HG03457 (cell line): ENCODE data around the gene SMAD5.

ENCODE experiments used
- ATAC-seq: cut with Tn5 transposase; IDR thresholded peaks from one replicate; pipeline ENCODE4 v1.9.1; 2021; ENCODE audit warnings: moderate number of reproducible peaks; ENCODE audit not compliant: unreplicated experiment

Gene SMAD5

GRCh38 chr5:136213919-136214493 lies 81.4 kb downstream of the SMAD5 start:
- ATAC-seq, result no peak

DNA sequence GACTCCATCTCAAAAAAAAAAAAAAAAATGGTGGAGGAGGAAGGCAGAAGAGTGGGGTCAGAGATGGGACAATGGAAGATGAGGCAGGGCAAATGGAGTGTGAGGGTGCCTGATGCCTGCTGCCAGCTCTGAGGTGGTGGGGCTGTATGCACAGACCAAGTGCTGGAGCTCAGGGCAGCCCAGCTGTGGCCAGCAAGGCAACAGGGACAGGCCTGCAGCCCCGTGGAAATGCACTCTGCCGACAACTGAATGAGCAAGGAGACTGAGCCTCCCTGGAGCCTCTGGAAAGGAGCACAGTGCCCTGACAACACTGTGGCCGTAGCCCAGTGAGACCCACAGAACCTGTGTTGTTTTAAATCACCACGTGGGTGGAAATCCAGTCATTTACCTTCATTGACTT lies 83.2 kb downstream of the SMAD5 start:
- ATAC-seq, result no peak

DNA sequence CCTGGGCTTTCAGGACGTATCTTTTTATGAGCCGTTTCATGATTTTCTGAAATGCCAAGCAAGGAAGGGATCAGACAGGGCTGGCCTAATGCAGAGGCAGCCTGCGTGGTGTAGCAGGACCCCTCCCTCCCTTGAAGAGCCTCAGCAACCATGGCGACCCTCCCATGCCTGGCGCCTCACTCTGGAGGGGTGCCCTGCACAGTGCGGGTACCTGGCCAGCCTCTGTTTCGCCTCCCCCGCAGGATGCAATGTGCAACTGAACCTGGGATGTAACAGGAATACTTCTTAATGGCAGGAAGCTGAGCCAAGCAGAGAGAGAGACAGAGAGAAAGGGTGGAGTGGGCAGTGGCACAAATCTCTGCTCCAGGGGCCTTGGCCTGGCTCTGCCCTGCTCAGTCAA lies 83.6 kb downstream of the SMAD5 start:
- no peak for ATAC-seq

DNA sequence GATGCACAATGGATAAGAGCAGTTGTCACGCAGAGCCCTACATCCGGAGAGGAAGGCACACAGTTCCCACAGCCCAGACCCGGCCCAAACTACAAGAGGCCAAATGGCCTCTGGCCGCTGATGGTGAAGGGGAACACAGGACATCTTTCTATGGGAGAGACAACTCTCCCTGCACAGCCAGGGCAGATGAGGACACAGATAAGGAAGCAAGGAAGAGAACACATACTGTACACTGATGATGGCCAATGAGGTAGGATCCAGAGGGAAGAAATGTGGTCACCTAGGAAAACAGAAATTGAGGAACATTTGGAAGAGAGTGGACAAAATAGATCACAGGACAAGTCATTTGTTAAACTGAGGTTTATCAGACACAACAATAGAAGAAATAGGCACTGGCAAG lies 88.7 kb downstream of the SMAD5 start:
- ATAC-seq, result no peak

DNA sequence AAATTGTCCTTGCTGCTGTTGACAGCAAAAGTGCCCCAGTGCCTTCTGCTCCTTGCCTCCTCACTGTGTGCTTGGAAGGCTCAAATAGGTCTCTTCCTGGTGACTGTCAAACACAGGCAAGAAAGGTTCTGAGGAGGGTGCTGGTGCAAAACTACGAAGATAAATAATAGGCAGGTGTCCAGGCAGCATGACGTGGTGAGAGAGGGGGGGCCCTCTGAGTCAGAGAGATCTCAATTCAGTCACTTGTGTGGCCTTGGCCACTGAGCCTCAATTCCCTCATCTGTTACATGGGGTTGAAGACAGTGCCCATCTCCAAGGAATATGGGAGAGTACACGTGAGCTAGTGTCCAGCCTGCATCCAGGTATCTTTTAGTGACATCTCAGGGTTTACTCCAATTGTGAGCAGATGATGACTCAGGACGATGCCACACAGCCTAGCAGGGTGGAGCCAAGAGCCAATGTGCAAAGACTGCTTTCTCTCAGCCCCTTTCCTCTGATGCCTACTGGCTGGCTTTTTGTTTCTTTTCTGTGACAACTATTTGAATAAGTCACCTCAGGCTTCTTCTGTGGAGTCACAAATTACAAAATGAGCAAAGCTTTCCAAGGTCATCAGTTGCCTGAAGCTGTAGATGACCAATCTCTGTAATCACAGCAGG lies 90.1 kb downstream of the SMAD5 start:
- ATAC-seq, result no peak

DNA sequence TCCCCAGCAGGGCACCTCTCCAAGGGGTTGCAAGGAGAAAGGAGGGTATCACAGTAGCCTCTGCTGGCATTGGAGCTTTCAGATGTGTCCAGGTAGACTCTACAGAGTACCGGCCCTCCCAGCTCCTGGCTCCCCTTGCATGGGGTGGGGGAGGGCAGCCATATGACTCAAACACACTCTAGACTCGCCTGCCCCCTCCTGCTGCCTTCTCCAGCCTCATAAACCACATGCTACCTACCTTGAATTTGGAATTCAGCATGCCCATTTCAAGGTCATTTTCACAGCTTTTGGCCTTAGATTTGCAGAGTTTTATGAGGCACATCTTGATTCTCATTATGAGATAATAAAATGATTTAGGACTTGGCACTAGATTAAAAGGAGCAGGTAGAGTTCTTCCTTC lies 93.2 kb downstream of the SMAD5 start:
- no peak for ATAC-seq

GRCh38 chr5:136226401-136226800 lies 93.8 kb downstream of the SMAD5 start:
- ATAC-seq, result no peak

- no peak for ATAC-seq
These were observed 95.6 kb downstream of the SMAD5 start for GRCh38 chr5:136228136-136228757.

GRCh38 chr5:136230176-136230575 lies 97.5 kb downstream of the SMAD5 start:
- ATAC-seq, result no peak

DNA sequence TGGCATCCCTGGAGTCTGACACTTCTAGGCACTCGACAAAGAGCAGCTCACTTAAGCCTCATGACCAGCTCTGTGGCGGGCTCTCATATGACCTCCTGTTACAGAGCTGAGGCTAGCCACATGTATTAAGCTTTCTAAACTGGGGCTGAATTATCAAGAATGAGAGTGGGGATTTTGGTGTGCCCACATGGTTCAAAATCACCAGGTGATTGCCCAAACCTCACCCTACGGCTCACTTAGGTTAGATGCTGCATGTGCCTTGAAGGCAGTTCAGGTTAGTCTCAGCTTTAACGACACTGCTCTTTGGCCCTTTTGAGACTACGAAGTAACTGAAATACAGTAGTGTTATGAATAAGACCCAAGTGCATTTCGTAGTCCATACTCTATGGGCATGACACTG lies 99.7 kb downstream of the SMAD5 start:
- no peak for ATAC-seq
